OCI-LY1 (cell line): Measurements from ENCODE around the gene ARHGEF39.

Experiments
- CTCF ChIP-seq: fragments of 200-600 bp; sonication (generic), shearing (Covaris generic); IDR thresholded peaks from 2 replicates; pipeline ENCODE4 v1.5.1; 2017; ENCODE audit warnings: mild to moderate bottlenecking, antibody characterized with exemption, low read length, moderate library complexity, mixed read lengths
- EZH2 ChIP-seq: fragments of 200-600 bp; sonication (generic), shearing (Covaris generic); IDR thresholded peaks from 2 replicates; pipeline ENCODE4 v1.8.0; 2017; ENCODE audit warnings: borderline replicate concordance, mixed run types, mild to moderate bottlenecking, antibody characterized with exemption, low read length, moderate library complexity, mixed read lengths

DNA sequence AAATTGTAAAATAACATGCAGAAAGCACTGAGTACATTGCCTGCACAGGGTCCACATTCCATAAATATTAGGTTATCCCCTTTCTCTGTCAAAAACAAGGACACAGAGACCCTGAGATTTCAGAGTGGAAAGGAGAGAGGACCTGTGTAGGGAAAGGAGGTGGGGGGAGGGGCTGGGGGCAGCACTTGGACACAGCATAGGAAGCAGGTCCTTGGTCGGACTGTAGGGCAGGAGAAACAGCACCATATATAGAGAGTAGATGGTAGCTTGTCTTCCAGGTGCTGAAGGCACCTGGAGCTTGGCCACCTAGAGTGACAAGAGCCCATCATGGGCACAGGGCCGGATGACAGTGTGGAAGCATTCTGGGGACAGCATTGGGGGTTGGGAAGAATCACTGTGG is 22.3 kb upstream of the ARHGEF39 start:
- TF ChIP-seq CTCF (no peak), EZH2 (no peak)
